GM12891 (cell line): ENCODE results near the gene WT1. TPM values are rescaled to one million over a fixed set of nuclear protein-coding genes. Genes with fewer than 3 reads are reported as not detected.
"Not testable (repeated sequence)": the region's sequence is repeated elsewhere in the genome, so short reads cannot be mapped to it uniquely, and the experiment has no call there.

Source experiments
- DNase-seq: peaks from one replicate; pipeline ENCODE4 v3.0.0; 2011; ENCODE audit warnings: low spot score; ENCODE audit not compliant: insufficient read length
- FAIRE-seq: peaks from 2 replicates; lab custom pipeline; 2011; peaks lifted over from hg19 to GRCh38; lab: Jason Lieb, UNC
- PAX5 ChIP-seq: IDR thresholded peaks from 2 replicates; pipeline ENCODE4 v1.6.1; 2011; ENCODE audit warnings: low read length, moderate library complexity, mild to moderate bottlenecking; ENCODE audit not compliant: insufficient read depth, severe bottlenecking
- POLR2A ChIP-seq: IDR thresholded peaks from 2 replicates; pipeline ENCODE4 v1.6.1; 2011; ENCODE audit warnings: low read depth, low read length, control low read depth
- POLR2AphosphoS5 ChIP-seq: IDR thresholded peaks from 2 replicates; pipeline ENCODE4 v1.6.1; 2011; ENCODE audit warnings: low read depth, low read length, control low read depth
- POU2F2 ChIP-seq: IDR thresholded peaks from 2 replicates; pipeline ENCODE4 v1.6.1; 2011; ENCODE audit warnings: low read depth, mild to moderate bottlenecking, control low read depth, low read length, moderate library complexity
- SPI1 ChIP-seq: IDR thresholded peaks from 2 replicates; pipeline ENCODE4 v1.6.1; 2011; ENCODE audit warnings: low read depth, low read length, control low read depth
- TAF1 ChIP-seq: IDR thresholded peaks from 2 replicates; pipeline ENCODE4 v1.6.1; 2011; ENCODE audit warnings: low read depth, low read length, control low read depth
- polyA plus RNA-seq: library from polyadenylated mRNA; unstranded; fragments of >200 nt; gene quantifications from one replicate; pipeline ENCODE4 v1.2.1, GENCODE V29; 2012; ENCODE audit warnings: low read depth, missing spikeins, inconsistent platforms; ENCODE audit not compliant: missing spikeins

The WT1 gene
- polyA plus RNA-seq, result 0.30 TPM

DNA sequence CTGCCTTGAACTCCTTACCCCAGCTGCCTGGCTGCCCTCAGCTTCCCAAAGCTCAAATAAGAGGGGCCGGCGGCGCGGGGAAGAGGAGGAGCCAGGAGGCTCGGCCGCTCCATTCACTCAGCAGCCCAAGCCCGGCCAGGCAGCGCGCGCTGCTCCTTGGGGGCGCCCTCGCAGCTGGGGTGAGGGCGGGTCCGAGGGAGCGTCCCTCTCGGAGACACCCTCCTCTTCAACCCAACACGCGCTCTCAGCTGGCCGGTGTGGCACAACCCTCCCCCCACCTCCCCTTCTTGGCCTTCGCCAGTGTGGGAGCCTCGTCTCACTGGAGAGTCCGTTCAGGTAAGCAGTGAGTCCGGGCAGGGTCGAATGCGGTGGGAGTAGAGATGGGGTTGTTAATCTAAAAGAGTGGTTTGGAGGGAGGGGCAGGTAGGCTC is at the start of gene WT1:
WT1 (minus strand) TSS at position 29 of the 431 bp plus-strand sequence.
- FAIRE-seq (no peak), DNase-seq (no peak)
- TF ChIP-seq POLR2A (no peak), PAX5 (no peak), TAF1 (no peak), SPI1 (no peak), POU2F2 (no peak), POLR2AphosphoS5 (no peak)

DNA sequence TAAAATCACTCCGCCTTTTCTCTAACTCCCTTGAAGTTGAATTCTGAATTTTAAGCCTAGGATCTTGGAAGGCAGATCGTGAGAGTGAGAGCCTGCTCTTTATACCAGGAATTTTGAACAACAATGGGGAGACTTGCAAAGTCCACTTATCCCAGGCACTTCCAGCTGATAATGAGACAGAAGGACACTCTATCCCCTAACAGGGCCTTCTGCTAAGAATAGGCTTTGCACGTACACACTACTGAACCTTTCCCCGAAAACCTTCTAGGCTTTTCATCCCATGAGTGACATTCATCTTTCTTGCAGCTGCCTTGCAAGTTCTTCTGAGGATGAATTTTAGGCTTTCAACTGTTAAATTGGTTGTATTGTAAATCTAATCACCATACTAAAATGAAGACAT is 44.0 kb upstream of the WT1 start:
- DNase-seq (no peak), FAIRE-seq (no peak)
- TF ChIP-seq SPI1 (no peak), POLR2A (no peak), POU2F2 (no peak), PAX5 (no peak), TAF1 (no peak), POLR2AphosphoS5 (no peak)

DNA sequence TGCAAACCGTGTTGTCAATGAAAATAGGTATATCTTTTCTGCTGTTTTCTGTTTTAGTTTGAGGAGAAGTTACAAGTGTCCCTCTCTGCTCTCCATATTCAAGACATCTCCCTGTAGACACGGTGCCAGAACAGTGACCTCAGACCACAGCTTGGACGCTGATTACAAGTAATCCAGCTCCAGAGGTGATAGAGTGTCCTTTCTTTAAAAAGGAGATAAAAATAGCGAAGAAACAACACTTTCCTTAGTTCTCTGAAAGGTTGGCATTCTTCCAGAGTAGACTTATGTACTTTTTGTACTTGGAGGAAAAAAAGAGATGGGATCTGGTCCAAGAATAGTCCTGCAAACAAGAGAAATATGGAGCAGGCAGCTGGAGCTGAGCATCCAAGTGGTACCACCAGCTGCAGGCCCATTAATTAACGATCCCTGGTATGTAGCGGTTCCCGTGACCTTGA is 43.0 kb upstream of the WT1 start:
- no peak for FAIRE-seq
- TF ChIP-seq PAX5, result no peak
- no peak for TF ChIP-seq POLR2AphosphoS5
- no peak for TF ChIP-seq POU2F2
- TF ChIP-seq SPI1, result no peak
- TF ChIP-seq POLR2A, result no peak
- no peak for TF ChIP-seq TAF1
- no peak for DNase-seq

DNA sequence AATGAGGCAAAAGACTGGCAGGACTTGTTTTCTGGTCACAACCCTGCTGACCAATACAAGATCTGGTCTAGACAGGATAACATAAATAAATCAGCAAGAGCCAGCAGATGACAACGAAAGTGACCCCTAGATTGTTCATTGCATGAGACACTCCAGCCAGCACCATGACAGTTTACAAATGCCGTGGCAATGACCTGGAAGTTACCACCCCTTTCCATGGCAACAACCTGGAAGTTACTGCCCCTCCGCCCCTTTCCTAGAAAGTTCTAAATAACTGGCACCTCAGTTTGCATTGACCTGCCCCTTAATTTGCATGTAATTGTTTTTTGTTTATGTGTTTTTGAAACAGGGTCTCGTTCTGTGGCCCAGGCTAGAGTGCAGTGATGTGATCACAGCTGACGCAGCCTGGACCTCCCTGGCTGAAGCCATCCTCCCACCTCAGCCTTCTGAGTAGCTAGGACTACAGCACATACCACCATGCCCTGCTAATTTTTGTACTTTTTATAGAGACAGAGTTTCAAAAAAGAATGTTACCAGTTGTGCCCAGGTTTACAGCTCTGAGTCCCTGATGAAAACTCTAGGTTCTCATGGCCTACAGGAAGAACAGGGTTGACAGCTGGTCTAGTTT is 38.1 kb upstream of the WT1 start:
- DNase-seq (no peak), FAIRE-seq (no peak)
- no peak for TF ChIP-seq POLR2AphosphoS5
- TF ChIP-seq PAX5, result no peak

DNA sequence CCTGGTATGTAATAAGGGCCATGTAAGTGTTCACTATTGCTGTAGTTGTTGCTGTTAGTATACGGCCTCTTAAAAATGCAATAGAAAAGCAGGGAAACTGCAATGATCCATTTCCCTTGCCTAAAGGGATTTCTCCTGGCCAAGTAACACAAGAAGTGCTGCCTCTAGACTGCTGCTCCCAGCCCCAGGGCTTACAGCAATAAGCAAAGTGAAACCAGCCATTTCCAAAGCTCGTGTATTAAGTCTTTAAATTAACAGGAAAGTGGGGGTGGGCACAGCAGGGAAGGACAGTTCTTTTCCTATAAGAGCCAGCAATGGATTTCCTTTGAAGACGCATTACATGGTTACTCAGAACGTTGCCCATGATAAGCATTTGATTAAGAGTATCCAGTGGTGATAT is 36.9 kb upstream of the WT1 start:
- no peak for FAIRE-seq
- DNase-seq, result no peak
- no peak for TF ChIP-seq PAX5
- TF ChIP-seq TAF1, result no peak
- TF ChIP-seq POLR2A, result no peak
- no peak for TF ChIP-seq POU2F2
- no peak for TF ChIP-seq SPI1
- no peak for TF ChIP-seq POLR2AphosphoS5

DNA sequence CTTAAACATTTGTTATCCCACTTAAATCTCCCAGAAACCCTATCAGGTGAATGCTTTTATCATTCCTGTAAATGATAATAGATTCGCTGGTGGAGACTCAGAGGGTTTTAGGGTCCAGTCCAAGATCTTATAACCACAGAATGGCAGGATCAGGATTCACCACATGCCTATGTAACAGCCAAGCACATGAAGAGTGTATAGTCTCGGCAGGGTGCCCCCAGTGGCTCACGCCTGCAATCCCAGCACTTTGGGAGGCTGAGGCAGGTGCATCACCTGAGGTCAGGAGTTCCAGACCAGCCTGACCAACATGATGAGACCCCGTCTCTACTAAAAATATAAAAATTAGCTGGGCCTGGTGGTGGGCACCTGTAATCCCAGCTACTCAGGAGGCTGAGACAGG is 36.2 kb upstream of the WT1 start:
- FAIRE-seq, result not testable (repeated sequence)

DNA sequence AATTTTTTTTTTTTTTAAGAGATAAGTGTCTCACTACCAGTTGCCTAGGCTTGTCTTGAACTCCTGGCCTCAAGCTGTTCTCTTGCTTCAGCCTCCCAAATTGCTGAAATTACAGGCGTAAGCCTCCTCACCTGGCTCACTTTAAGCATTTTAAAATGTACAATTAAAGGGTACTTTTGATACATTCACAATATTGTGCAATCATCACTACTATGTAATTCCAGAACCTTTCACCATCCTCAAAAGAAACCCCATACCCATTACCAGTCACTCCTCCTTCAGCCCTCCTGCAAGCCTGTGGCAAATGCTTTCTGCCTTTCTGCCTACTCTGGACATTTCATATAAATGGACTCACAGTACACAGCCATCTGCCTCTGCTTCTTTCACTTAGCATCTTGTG is 34.5 kb upstream of the WT1 start:
- FAIRE-seq (no peak), DNase-seq (no peak)
- TF ChIP-seq POLR2AphosphoS5 (no peak), TAF1 (no peak), POU2F2 (no peak), POLR2A (no peak), SPI1 (no peak), PAX5 (no peak)

More for the DNA sequence above, 36.2 kb upstream of the WT1 start:
- not testable (repeated sequence) for DNase-seq

DNA sequence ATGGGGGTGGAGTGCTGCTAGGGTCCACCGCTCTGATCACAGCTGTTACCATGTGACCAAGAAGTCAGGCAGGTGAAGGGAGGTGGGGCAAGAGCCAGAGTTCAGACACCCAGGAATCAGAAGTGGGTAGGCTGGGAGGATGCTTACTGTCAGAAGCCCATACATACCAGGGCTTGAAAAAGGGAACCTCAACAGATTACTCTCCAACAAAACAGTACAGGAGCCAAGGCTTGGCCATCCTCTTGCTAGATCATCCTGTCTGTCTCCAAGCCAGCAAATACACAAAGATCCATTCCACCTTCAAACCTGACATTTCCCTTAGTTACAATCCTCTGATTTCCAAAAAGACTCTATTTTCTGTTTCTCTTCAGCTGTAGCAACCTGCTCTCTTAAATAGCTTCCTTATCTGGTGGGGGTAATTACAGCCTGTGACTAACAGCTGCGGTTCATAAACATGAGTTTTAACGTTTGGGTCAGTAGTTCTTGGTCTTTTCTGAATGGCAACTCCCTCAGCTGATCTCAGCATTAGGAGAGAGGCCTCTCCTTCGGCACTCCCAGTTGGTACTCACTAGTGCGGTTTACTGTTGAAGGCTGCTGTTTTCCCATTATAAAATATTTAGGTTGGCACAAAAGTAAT is 31.1 kb upstream of the WT1 start:
- TF ChIP-seq PAX5, result no peak
- TF ChIP-seq SPI1, result no peak
- TF ChIP-seq TAF1, result no peak
- no peak for TF ChIP-seq POLR2A
- TF ChIP-seq POLR2AphosphoS5, result no peak
- TF ChIP-seq POU2F2, result no peak
- FAIRE-seq (no peak), DNase-seq (no peak)

DNA sequence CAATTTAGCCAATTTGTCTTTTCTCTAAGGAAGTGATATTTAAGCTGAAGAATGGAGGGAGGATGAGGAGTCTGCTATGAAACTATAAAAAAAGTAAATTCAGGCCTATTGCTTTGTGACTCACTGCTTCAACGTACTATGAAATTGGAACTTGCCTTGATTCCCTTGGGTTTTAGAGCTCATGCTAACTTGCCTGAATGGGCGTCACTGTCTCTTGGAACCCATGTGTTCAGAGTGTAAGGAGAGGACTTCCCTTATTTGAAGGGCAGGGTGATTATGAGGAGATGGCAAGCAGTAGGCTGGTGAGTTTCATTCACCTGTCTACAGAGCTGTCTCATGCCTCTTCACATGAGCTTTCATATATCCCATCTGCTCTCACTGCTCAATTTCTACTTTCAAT is 28.7 kb upstream of the WT1 start:
- FAIRE-seq (no peak), DNase-seq (no peak)
- no peak for TF ChIP-seq POLR2A
- TF ChIP-seq POU2F2, result no peak
- TF ChIP-seq POLR2AphosphoS5, result no peak
- no peak for TF ChIP-seq TAF1
- no peak for TF ChIP-seq SPI1
- TF ChIP-seq PAX5, result no peak

DNA sequence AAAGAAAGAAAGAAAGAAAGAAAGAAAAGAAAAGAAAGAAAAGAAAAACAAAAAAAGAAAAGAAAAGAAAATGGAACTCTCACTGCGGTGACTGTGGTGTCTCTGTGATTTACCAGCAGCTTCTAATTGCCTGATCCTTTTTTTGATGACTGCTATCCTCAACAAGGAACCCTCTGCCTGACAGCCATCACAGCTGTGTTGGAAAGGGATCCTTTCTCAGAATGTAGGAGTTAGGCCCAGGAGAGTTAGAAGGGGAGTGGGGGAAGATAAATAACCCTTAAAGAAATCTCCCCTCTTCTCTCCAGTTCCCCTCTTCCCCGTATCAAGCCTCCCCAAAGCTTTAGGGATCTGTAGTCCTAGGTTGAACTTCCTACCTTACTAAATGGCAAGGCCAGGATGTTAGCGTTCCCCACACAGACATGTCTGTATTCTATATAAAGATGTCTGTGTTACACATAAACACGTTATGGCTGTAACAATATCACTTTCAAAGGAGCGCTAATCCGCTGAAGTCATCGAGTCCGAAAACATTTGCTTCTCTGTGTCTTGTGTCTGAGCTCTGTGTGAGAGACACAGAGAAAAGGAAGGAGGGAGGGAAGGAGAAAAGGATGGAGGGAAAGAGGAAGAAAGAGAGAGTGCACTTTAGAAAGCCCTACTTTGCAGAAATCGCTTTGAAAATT is 26.8 kb upstream of the WT1 start:
- TF ChIP-seq TAF1 (no peak), POLR2AphosphoS5 (no peak), PAX5 (no peak), POU2F2 (no peak), SPI1 (no peak), POLR2A (no peak)
- FAIRE-seq (no peak), DNase-seq (no peak)
